Uterus (tissue), 2 donors: ENCODE measurements around the gene PAIP2.

Experiments
- POLR2A ChIP-seq, 2 donors: fragments of 450-650 bp; IDR thresholded peaks; one replicate each; pipeline ENCODE4 v1.6.1; 2016; ENCODE audit warnings: antibody characterized with exemption in 2 of 2, mild to moderate bottlenecking in 1 of 2, moderate library complexity in 1 of 2
- TF ChIP-seq, protein P1 (sequence below), 4 experiments: fragments of 200-600 bp in 2 of 4; fragments of 450-650 bp in 2 of 4; sonication (generic) in 2 of 4; IDR thresholded peaks; one replicate each; pipeline ENCODE4 v1.5.1; 2016 to 2019; ENCODE audit warnings: antibody characterized with exemption in 4 of 4, mild to moderate bottlenecking in 2 of 4, moderate library complexity in 1 of 4

DNA sequence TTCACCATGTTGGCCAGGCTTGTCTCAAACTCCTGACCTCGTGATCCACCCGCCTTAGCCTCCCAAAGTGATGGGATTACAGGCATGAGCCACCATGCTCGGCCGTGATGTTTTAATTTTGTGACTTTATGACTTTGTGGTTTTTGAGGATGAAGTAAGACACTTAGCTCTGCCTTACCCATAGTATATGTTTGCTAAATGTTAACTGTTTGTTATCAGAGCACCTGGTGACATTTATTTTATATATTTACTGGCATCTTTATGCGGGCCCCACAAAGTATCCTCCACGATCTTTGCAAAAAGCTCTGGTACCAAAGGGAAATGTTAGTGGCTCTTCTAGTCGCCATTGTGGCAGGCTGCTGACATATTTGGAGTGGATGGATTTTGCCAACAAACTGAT, 34.7 kb downstream of the PAIP2 start:
- TF ChIP-seq, protein P1, sequence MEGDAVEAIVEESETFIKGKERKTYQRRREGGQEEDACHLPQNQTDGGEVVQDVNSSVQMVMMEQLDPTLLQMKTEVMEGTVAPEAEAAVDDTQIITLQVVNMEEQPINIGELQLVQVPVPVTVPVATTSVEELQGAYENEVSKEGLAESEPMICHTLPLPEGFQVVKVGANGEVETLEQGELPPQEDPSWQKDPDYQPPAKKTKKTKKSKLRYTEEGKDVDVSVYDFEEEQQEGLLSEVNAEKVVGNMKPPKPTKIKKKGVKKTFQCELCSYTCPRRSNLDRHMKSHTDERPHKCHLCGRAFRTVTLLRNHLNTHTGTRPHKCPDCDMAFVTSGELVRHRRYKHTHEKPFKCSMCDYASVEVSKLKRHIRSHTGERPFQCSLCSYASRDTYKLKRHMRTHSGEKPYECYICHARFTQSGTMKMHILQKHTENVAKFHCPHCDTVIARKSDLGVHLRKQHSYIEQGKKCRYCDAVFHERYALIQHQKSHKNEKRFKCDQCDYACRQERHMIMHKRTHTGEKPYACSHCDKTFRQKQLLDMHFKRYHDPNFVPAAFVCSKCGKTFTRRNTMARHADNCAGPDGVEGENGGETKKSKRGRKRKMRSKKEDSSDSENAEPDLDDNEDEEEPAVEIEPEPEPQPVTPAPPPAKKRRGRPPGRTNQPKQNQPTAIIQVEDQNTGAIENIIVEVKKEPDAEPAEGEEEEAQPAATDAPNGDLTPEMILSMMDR (IDR thresholded peaks at IDR 0.05): no peak
- no peak for TF ChIP-seq POLR2A (IDR thresholded peaks at IDR 0.05)
